GM18520 (cell line): ENCODE data around the gene GPC3.

Source experiments
- ATAC-seq: cut with Tn5 transposase; IDR thresholded peaks from one replicate; pipeline ENCODE4 v1.9.1; 2021; ENCODE audit not compliant: unreplicated experiment

GPC3 gene

DNA sequence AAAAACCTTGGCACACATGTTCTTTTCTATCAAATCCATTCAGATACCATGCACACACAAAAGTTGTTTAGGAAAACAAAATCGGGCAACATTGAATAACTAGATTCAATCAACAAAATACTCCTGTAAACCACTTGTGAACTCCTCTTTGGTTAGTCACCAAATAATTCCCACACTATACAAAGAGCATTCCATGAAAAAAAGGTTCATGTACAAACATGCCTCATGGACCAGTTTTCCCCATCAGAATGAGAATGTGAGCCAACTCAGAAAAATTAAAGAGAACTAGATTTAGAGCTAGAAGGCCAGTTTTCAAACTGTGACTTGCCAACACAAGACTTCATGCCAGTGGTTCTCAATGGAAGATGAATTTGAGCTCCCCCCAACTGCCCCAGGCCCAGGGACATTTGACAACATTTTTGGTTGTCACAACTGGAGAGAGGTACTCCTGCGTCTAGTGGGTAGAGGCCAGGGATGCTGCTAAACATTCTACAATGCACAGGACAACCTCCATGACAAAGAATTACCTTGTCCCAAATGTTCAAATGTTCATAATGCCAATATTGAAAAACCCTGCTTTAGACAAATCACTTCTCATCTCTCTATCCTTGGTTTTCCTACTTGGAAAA lies 55.4 kb downstream of the GPC3 start:
- ATAC-seq = no peak

DNA sequence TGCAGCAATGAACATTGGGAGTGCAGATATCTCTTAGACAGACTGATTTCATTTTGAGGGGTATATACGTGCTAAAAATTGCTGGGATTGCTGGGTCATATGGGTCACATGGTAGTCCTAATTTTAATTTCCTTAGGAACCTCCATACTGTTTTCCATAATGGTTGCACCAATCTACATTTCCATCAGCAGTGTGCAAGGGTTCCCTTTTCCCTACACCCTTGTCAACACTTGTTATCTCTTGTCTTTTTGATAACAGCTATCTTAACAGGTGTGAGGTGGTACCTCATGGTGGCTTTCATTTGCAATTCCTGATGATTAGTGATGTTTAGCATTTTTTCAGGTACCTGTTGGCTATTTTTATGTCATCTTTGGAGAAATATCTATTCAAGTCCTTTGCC lies 57.0 kb downstream of the GPC3 start:
- ATAC-seq = no peak

DNA sequence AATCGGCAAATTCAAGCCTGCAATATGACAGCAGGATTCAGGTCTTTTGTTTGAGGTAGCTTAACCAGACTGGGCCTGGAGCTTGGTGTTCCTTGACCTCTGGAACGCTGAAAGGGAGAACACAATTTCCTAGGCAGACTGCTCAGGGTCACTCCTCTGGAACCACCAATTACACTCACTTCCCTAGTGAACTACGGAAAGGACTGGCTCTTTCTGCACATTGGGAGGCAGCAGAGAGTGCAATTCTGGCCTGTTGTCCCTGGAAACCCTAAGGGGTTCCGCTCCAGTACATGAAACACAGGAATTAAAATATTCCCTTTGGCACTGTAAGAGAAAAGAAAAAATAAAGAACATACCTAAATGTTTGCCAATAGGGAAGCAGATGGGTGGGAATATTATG lies 58.6 kb downstream of the GPC3 start:
- ATAC-seq = no peak

DNA sequence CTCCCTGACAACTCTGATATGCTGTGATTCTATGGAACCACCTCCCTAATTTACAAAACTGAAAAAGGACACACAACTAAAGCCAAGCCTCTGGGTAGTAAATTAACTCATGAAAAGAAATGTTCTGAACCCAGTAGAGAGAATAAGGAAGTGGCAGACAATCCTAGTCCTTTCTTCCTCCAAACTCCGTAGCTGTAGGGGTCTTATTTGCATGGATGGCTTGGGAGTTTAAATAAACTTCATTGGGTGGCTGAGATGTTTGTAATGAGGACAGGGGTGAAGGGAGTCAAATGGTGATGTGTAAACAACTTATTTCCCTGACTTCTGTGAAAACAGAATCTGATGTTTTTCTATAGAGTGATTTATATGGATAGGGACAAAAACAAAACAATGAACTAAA lies 59.3 kb downstream of the GPC3 start:
- ATAC-seq = no peak

DNA sequence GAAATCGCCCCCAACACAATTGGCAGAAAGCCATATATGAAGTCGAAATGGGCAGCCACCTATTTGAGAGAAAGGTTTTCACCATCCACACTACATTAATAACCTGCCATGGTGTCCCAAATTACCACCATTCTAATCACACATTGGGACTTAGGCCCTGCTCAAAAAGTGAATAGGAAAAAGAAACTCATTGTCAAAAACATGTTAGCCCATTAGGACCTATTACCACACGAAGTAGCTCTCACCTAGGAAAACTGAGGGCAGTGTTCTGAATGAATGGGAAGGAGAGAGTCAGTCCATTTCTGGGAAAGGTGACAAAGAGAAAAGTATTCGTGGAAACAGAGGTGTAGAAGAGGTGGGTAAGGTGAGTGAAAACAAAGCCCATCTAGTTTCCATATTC lies 60.8 kb downstream of the GPC3 start:
- no peak for ATAC-seq

DNA sequence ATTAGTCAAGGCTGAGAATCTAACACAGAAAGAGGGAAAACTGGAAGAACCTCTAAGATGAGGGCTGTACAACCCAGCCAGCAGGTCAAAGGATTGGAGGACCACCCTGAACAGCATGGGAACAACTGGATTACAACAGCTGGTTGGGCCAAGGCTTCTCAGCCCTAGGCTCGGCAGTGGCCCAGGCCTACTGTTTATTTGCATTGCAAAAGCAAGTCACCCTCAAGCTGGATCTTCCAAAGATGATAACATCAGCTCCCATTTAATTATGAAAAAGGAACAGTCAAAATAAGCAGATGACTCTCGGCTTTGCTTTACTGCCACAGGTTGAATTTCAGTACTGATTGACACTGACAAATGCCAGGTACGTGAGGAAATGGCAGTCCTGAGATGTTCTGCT lies 61.8 kb downstream of the GPC3 start:
- no peak for ATAC-seq

DNA sequence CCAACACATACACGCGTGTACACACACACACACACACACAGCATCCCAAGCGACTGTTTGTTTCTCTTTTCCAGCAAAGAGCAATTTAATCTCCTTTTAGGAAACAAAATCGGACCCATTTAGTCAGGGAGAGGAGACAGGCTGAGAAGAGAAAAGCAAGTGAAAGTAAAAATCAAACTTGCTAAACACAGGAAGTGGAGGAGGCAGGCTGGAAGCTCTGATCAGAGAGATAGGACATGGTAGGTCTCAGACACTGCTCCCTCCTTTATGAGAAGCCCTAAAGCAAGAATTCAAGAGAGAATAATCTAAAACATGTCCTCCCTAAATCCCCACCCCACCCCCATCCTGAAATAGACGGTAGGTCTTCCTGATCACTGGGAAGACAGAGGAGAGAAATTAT lies 62.3 kb downstream of the GPC3 start:
- no peak for ATAC-seq

DNA sequence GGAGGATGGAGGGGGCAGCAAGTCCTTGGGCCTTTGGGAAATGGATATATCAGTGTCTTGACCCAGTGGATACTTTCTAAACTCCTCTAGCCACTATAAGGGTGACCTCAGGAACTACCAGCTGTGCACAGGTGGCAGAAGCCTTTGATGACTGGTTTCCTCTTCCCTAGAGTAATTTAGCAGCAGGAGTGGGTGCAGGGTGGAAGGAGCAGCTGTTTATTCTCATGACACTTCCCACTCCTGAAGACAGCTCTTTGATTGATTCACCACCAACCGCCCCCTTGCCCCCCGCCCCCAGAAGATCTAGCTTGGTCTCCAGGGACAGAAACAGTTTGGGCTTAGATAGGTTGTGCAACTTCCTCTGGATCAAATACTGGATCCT lies 63.0 kb downstream of the GPC3 start:
- no peak for ATAC-seq

DNA sequence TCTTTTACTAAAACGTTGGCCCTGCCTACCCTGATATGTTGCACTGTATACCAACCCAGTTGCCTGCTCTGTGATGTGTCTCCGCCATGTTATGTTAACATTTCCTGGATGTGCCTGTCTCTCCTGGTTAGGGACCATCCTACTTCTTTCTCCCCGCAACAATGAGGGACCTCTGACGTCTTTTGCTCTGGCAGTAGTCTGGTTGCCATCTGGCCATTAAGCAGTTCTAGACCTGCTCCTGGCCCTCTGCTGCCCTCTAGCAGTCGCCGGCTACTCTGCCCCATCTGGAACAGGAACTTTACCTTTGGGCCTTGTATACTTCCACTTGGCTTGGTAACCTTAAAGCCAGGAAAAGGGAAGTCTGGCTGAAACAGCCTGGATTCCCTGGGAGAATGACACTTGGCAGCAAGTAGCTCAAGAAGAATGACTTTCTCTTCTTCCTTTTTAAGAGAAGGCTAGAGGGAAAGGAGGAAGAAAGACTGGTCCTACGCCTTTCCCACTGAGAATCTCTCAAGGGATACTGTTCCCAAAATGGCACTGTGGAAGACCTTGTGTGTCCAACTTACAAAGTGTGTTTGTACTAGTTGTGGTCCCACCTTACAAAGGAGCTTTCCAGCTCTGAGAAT lies 63.5 kb downstream of the GPC3 start:
- no peak for ATAC-seq

DNA sequence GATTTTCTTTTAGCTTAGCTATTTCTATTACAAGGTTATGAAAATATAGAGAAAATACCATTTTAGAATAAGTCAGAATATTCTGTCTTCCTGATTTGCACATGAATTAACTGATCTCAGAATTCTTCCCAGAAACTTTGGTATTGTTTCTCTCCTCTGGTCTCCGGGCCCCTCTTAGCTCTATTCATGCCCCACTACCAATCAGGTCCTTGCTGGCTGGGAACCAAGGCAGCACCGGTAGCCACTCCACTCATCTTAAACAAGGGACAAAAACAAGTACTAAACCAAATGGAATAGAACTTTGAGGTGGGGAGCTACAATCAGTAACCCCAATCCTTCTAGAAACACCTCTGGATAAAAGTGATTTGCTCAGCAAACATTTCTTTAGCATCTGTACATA lies 64.3 kb downstream of the GPC3 start:
- ATAC-seq = no peak

DNA sequence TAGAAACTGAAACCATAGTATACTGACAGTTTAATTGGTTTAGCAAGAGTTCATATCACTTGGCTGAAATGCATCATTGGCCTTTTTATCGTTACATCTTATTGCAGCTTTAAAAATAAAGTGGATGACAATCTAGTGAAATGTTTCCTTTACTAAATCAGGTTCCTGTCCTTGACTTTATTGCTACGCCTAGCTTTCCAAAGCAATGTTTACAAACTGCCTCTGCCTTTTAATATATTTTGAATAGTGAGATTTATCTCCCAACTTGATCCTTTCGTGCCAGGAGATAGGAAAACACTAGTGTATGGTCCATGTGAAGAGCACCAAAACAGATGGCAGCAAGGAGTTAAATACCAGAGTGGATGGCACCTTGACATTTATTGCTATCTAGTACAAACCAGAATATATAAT lies 67.0 kb downstream of the GPC3 start:
- ATAC-seq = no peak

DNA sequence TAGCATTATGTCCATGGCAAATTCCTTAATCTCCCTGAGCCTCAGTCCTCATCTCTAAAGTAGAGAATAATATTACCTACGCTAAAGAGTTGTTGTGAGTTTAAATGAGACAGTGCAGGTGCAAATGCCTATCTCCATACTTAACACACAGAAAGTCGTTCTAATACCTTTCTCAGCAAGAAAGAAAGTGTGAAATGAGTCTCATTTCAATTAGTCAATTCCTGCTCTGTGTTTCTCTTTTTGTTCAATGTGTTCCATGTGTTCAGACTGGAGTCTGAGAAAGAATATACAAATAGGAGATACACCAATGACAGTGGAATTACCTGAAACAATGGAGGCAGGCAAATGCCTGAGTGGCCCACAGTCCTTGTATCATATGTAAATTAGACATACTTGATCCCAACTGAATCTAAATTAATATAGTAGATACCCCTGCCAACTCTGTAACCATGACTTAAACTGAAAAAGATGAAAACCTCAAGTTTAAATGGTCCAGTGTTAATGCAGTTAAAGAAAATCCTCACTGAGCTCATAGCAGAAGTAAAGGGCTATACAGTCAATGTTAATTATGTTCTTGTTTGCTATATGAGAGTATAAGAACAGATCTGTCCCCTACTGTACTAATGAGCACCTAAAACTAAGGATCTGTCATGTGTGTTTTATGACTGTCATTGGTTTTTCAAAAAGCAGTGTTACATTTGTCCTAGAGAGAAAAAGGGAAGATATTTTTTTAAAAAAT lies 68.2 kb downstream of the GPC3 start:
- ATAC-seq = no peak

DNA sequence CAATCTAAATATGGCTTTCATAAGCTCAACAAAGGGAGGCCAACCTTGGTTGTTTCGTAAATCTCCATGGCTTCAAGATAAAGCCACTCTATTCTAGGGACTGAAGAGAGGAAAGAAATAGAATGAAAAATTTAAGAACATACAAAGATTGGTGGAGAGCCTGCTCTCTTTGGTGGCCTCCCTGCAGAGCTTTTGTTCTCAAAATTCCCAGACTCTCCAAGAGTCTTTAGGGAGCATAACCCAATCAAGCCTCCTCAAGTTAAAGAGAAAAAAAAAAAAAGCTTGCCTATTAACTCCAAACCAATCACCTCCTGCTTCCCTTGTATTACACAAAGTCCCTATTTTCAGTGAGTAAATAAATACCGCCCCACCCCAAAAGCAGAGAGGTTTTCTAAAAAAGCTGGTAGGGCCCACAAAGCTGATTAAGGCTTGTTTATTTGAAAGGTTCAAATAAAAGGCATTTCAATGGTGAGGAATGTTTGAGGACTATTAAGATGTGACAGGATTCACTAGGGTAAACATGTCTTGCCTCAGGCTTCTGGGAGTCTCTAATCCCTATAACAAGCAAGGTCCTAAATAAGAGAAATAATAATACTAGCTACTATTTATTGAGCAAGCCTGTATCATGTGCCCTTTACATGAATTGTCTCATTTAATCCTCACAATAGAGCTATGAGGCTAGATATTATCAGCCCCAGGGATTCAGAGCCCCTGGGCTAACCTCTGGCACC lies 71.6 kb downstream of the GPC3 start:
- no peak for ATAC-seq

DNA sequence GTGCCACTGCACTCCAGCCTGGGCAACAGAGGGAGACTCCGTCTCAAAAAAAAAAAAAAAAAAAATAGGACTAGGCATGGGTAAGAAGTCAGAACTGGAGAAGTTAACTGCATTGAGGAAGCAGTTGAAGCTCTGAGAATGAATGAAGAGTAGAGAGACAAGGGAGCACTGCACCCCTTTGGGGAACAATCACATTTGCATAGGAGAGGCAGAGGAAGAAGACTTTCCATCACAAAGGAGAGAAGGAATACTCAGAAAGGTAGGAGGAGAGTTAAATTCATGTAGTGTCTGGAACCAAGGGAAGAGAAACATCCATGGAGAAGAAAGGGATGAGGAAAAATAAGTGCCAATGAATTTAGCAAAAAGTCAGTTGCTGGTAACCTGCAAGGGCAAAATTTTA lies 72.4 kb downstream of the GPC3 start:
- no peak for ATAC-seq

DNA sequence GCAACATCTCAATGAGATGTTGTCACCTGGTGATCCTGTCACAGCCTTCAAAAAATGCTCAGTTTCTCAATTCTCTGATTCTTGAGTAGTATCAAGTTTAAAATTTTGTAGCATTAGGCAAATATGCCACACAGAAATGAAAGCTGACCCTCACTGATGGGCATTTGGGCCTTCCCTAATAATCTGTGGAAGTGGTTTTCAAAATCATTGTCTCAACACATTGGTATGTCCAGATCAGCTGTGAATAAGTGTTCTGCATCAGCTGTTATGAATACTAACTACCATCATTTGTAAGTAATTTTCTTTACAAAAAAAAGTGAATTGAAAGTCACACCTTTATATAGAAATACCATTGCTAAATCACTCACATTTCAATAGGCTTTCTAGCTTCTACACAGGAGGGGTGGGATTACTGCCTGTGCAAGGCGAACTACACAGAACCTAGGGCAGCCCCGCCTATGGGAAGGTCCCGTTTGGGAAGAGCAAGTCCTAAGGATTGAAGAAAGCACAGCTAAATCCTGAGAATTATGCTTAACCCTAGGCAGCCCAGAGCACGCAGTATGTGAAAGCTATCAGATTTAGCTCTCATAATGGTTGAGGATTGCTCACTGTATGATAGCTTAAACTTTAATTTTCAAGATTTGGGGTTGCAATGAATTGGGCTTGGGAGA lies 73.4 kb downstream of the GPC3 start:
- no peak for ATAC-seq

DNA sequence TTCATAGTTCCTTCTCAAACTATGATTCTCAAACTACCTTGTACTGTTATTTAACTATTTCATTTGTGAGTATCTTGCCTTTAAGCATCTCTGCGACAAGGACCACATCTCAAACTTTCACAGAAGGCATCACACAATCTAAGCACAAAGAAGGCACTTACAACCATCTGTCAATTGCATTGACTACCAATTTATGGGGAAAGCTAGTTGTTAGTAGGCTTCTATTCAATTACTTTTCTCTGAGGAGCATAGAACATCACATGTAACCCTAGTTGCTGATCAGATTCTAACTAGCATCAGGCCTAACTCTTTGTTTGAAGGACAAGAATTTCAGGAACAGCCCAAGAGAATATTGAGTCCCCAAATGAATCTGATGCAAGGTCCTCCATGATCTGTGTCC lies 74.9 kb downstream of the GPC3 start:
- ATAC-seq = no peak

DNA sequence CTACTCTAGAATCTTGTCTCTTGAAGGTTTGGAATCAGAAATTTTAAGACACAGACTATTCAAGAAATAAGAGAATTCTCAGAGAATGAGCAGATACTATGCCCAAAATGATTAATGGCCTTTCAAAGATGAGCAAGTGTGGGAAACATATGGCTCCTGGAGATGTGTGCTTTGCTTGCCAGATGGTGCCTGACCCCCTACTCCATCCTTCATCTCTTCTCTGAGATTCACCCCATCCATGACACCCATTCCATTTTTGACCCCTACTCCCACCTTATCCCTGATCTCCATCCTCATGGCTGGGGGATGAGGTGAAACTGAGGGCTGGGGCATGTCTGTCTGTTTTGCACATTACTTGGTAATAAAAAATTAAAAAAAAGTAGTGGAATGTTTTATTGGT lies 75.5 kb downstream of the GPC3 start:
- ATAC-seq = no peak

DNA sequence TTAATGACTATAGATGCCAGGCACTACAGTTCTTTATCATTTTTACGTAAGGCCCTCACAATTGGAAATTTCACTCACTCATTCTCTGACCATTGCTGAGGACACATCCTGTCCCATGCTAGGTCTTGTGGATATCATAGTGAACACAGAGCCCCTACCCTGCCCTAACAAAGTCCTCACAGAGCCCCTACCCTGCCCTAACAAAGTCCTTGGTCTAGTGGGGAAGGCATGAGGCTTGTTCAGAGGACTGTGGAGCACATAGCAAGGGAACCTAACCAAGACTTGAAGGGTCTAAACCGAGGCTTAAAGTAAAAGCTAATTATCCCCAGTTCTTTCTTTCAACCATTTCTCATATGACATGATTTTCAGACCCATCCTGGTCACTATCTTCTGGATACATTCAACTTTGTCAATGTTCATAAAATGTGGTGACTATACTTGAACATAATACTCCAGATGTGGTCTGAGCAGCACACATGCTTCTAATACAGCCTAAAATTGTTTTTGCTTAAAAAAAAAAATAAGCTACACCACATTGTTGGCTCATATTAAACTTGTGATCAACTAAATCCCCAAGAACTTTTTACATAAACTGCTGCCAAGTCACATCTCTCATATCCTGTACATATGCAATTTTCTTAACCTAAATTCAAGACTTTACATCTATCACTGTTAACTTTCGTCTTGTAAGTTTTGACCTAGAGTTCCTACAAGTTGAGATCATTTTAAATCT lies 77.0 kb downstream of the GPC3 start:
- no peak for ATAC-seq

DNA sequence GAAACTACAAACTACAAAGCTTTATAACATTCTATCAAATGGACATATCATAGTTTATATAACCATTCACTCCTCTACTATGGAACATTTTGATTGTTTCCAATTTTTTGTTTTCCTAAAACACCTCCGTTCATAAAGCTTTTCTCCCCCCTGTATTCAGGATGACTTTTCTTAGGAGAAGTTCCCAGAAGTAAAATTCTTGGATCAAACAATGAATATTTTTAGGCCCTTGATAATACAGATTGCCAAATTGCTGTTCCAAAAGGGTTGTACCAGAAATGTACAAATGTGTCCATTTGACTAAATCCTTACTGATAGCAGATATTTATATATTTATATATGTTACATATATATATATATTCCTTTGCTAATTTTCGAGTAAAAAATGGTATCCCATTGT lies 77.8 kb downstream of the GPC3 start:
- no peak for ATAC-seq

DNA sequence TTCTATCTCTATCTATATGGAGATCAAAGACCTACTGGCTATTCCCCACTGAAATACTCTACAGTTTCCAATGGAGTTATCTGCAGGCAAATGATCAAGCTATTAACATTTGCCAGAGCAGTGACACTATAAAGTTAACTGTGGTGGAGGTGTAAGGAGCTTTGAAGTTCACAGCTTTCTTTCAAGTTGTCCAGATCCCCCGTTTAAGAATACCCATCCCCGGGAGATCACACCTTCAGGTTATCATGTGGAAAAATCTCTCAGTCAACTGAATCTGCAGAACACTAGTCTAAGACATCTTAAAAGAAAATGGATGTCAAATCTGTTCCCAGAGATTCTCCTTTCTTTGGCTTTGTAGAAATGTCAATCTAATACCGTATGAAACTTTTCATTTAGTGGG lies 80.1 kb downstream of the GPC3 start:
- no peak for ATAC-seq
